Nephron progenitor cell (in vitro differentiated cells): ENCODE data around the gene GALNT7.

Experiments
- DNase-seq: peaks from one replicate; pipeline ENCODE4 v3.0.0; 2021
- H3K27ac Mint-ChIP-seq: 2 replicates; pipeline ENCODE4 v1.8.0; 2021; ENCODE audit warnings: mild to moderate bottlenecking, moderate library complexity, mixed read lengths
- H3K27me3 Mint-ChIP-seq: 2 replicates; pipeline ENCODE4 v1.8.0; 2021; ENCODE audit warnings: mild to moderate bottlenecking, low read depth, mixed read lengths; ENCODE audit not compliant: poor library complexity
- H3K36me3 Mint-ChIP-seq: 2 replicates; pipeline ENCODE4 v1.8.0; 2021; ENCODE audit warnings: low read depth, mixed read lengths
- H3K4me1 Mint-ChIP-seq: 2 replicates; pipeline ENCODE4 v1.8.0; 2021; ENCODE audit warnings: mixed read lengths
- H3K4me3 Mint-ChIP-seq: 2 replicates; pipeline ENCODE4 v1.8.0; 2021; ENCODE audit warnings: mild to moderate bottlenecking, moderate library complexity, mixed read lengths
- H3K9me3 Mint-ChIP-seq: 2 replicates; pipeline ENCODE4 v1.8.0; 2021; ENCODE audit warnings: mild to moderate bottlenecking, moderate library complexity, mixed read lengths
- TF ChIP-seq, protein P1 (sequence below): fragments of 200-600 bp; sonication (generic); IDR thresholded peaks from 2 replicates; pipeline ENCODE4 v1.5.0; 2021; ENCODE audit warnings: antibody characterized with exemption

GALNT7 gene

DNA sequence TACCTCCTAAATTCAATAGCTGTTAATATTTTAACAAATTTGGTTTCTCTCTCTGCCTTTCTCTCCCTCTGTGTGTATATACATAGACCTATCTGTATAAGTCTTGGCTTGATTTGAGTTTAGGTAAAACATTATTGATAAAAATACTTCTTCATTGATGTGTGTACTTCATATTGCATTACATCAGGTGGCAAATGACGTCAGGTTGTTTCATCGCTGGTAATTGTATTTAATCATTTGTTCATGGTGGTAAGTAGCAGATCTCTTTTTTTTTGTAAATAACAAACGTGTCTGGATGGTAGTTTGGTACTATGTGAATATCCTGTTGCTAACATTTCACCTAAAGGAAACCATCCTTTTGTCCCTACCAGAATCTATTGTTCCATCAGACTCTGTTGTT is 55.1 kb downstream of the GALNT7 start:
- Mint-ChIP-seq H3K4me1 (no peaks in the 10 kb centered on the region), H3K27ac (no peak overlapping the region), H3K36me3 (peaks cover 42% of the 10 kb centered on the region), H3K9me3 (peaks cover 16% of the 10 kb centered on the region), H3K27me3 (no peaks in the 10 kb centered on the region), H3K4me3 (no peak overlapping the region)
- TF ChIP-seq, protein P1, sequence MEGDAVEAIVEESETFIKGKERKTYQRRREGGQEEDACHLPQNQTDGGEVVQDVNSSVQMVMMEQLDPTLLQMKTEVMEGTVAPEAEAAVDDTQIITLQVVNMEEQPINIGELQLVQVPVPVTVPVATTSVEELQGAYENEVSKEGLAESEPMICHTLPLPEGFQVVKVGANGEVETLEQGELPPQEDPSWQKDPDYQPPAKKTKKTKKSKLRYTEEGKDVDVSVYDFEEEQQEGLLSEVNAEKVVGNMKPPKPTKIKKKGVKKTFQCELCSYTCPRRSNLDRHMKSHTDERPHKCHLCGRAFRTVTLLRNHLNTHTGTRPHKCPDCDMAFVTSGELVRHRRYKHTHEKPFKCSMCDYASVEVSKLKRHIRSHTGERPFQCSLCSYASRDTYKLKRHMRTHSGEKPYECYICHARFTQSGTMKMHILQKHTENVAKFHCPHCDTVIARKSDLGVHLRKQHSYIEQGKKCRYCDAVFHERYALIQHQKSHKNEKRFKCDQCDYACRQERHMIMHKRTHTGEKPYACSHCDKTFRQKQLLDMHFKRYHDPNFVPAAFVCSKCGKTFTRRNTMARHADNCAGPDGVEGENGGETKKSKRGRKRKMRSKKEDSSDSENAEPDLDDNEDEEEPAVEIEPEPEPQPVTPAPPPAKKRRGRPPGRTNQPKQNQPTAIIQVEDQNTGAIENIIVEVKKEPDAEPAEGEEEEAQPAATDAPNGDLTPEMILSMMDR, result no peak
- no peak for DNase-seq

DNA sequence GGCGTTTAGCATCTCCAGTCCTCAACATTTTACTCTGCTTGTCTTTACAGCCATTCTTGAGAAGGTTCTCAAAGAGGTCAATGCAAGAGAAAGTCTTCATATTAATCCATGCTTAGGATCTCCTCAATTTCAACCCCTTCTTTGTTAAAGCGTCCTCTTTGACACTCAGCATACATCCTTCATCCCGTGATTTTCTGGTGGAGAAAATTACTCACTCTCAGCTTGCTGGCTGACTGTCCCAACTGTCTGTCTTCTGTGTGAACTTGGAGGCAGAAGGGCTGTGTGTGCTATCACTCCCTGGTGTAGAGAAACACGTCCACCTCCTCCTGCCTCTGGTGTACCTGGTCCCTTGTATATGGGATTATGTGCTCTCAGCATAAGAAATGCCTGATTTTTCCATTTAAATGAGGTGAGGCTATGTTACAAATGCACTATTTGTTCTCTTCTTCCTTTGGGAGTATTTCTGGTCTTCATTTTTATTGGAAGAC is 57.8 kb downstream of the GALNT7 start:
- TF ChIP-seq, protein P1, result no peak
- no peaks in the 10 kb centered on the region for H3K4me1 Mint-ChIP-seq
- H3K4me3 Mint-ChIP-seq, result no peak overlapping the region
- peaks cover 24% of the 10 kb centered on the region for H3K36me3 Mint-ChIP-seq
- H3K9me3 Mint-ChIP-seq, result no peaks in the 10 kb centered on the region
- H3K27ac Mint-ChIP-seq, result no peak overlapping the region
- H3K27me3 Mint-ChIP-seq, result no peaks in the 10 kb centered on the region
- DNase-seq, result no peak

DNA sequence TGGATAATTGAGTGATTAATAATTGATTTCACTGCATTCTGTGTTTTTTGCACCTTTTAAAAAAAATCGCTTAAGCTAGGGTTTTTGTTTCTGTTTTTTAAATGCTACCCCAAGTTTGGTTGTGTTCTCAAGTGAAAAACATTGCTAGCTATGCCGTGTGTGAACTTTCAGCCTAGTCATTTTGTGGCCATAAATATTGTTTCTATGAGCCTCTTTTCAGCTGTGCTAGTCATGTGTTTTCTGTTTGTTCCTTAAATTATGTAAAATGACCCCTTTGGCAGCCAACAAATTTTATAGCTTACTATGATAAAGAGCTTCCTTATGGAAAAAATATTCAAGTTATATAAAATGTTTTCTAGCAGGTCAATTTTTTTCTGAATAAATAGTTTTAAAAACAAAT is 59.1 kb downstream of the GALNT7 start:
- peaks cover 30% of the 10 kb centered on the region for H3K36me3 Mint-ChIP-seq
- no peak overlapping the region for H3K4me3 Mint-ChIP-seq
- DNase-seq, result no peak
- no peaks in the 10 kb centered on the region for H3K9me3 Mint-ChIP-seq
- no peaks in the 10 kb centered on the region for H3K27me3 Mint-ChIP-seq
- H3K4me1 Mint-ChIP-seq, result no peaks in the 10 kb centered on the region
- no peak overlapping the region for H3K27ac Mint-ChIP-seq
- TF ChIP-seq, protein P1, result no peak

DNA sequence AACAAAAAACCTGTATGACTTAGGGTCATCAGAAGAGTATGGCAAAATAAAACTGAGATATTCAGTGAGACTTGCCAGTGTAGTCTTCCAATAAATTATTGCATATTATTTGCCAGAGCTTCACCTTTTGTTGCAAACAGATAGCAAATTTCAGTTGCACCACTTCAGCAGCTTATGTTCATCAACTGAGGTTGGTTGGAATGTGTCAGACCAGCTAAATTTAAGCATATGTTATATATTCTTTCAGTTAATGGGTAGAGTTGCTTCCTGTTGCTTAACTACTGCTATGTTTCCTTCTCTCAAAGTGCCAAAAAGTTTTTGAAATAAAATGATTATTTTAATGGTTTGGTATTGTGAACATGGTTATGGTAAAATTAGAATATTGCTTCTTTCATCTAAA is 61.5 kb downstream of the GALNT7 start:
- DNase-seq, result no peak
- no peaks in the 10 kb centered on the region for H3K4me1 Mint-ChIP-seq

DNA sequence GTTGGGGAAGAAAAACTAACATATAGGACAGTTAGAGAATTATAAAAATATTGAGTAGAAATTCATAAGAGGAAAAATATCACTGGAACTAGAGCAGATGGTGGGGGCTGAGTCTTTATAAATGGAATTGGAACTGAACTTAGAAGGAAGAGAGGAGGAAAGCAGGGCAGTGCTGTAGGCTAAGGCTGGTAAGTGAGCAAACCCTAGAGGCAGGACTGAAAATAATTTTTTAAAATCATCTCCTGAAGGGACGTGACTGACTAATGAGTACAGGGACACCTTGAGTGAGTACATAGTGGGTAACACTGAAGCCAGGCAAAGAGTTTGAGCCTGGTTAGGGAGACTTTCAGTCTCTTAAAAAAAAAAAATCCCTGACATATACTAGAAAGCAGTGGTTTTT is 63.3 kb downstream of the GALNT7 start:
- DNase-seq, result no peak
- Mint-ChIP-seq H3K27me3 (no peaks in the 10 kb centered on the region), H3K36me3 (peaks cover 17% of the 10 kb centered on the region), H3K27ac (no peak overlapping the region), H3K9me3 (no peaks in the 10 kb centered on the region), H3K4me1 (peaks cover 6% of the 10 kb centered on the region), H3K4me3 (no peak overlapping the region)
- TF ChIP-seq, protein P1, result no peak

More for the DNA sequence above, 61.5 kb downstream of the GALNT7 start:
- no peaks in the 10 kb centered on the region for H3K9me3 Mint-ChIP-seq
- TF ChIP-seq, protein P1, result no peak
- no peaks in the 10 kb centered on the region for H3K27me3 Mint-ChIP-seq
- H3K36me3 Mint-ChIP-seq, result peaks cover 21% of the 10 kb centered on the region
- no peak overlapping the region for H3K27ac Mint-ChIP-seq
- no peak overlapping the region for H3K4me3 Mint-ChIP-seq

DNA sequence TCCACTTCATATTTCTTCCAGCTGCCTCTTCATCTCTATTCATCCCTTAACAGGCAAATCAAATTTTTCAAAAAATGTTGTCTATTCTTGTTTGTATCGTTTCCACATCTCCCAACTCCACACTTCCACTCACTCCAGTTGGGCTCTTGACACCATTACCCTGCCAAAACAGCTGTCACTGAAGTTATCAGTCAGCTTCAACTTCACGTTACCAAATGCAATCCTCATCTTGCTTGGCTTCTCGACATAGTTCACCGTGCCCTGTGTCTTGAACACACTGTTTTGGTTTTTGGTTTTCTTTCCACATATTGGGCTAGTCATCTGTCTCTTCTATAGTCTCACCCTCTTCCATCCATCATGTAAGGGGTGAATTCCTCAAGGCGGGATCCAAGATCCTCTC is 65.2 kb downstream of the GALNT7 start:
- H3K4me3 Mint-ChIP-seq, result no peak overlapping the region
- no peak for DNase-seq
- no peaks in the 10 kb centered on the region for H3K9me3 Mint-ChIP-seq
- TF ChIP-seq, protein P1, result no peak
- no peak overlapping the region for H3K27ac Mint-ChIP-seq
- H3K36me3 Mint-ChIP-seq, result peaks cover 11% of the 10 kb centered on the region
- H3K4me1 Mint-ChIP-seq, result peaks cover 19% of the 10 kb centered on the region
- H3K27me3 Mint-ChIP-seq, result no peaks in the 10 kb centered on the region
